SK-N-SH treated with all-trans-retinoic acid at 6 μM for 48 hours (cell line): ENCODE measurements around the gene RXFP4.

Experiments
- ARNTL ChIP-seq: fragments of 450-650 bp; formaldehyde crosslinking; IDR thresholded peaks from 2 replicates; pipeline ENCODE4 v1.5.0; 2020; ENCODE audit warnings: low read depth, mild to moderate bottlenecking, moderate library complexity, borderline replicate concordance
- TF ChIP-seq, protein P1 (sequence below): fragments of 250-450 bp; sonication (Bioruptor Pico); IDR thresholded peaks from 2 replicates; pipeline ENCODE4 v1.8.0; 2021; ENCODE audit warnings: low read depth, mild to moderate bottlenecking, moderate library complexity, borderline replicate concordance
- TF ChIP-seq, protein P2 (sequence below): fragments of 250-450 bp; sonication (Bioruptor Pico); IDR thresholded peaks from 2 replicates; pipeline ENCODE4 v1.5.1; 2020; ENCODE audit warnings: low read depth, mild to moderate bottlenecking, moderate library complexity

DNA sequence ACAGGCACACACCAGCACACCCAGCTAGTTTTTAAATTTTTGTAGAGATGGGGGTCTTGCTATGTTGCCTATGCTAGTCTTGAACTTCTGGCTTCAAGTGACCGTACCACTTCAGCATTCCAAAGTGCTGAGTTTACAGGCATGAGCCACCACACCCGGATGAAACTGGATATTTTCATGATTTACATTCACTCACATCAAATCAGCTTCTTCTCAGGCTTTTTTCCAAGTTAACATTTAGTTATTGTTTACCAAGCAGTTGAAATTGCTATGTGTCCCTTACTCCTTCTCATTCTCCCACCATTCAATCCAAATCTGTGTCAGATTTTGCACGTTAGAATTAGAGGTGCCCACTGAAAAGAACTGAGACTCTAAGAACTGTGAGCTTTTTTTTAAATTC, 48.6 kb upstream of the RXFP4 start:
- no peak for TF ChIP-seq ARNTL
- TF ChIP-seq, protein P1, sequence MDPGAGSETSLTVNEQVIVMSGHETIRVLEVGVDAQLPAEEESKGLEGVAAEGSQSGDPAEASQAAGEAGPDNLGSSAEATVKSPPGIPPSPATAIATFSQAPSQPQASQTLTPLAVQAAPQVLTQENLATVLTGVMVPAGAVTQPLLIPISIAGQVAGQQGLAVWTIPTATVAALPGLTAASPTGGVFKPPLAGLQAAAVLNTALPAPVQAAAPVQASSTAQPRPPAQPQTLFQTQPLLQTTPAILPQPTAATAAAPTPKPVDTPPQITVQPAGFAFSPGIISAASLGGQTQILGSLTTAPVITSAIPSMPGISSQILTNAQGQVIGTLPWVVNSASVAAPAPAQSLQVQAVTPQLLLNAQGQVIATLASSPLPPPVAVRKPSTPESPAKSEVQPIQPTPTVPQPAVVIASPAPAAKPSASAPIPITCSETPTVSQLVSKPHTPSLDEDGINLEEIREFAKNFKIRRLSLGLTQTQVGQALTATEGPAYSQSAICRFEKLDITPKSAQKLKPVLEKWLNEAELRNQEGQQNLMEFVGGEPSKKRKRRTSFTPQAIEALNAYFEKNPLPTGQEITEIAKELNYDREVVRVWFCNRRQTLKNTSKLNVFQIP (CRISPR knock-in tag): no peak
- TF ChIP-seq, protein P2, sequence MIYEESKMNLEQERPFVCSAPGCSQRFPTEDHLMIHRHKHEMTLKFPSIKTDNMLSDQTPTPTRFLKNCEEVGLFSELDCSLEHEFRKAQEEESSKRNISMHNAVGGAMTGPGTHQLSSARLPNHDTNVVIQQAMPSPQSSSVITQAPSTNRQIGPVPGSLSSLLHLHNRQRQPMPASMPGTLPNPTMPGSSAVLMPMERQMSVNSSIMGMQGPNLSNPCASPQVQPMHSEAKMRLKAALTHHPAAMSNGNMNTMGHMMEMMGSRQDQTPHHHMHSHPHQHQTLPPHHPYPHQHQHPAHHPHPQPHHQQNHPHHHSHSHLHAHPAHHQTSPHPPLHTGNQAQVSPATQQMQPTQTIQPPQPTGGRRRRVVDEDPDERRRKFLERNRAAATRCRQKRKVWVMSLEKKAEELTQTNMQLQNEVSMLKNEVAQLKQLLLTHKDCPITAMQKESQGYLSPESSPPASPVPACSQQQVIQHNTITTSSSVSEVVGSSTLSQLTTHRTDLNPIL (CRISPR knock-in tag): no peak
